Measurements from ENCODE around the gene GRIK5.

DNA sequence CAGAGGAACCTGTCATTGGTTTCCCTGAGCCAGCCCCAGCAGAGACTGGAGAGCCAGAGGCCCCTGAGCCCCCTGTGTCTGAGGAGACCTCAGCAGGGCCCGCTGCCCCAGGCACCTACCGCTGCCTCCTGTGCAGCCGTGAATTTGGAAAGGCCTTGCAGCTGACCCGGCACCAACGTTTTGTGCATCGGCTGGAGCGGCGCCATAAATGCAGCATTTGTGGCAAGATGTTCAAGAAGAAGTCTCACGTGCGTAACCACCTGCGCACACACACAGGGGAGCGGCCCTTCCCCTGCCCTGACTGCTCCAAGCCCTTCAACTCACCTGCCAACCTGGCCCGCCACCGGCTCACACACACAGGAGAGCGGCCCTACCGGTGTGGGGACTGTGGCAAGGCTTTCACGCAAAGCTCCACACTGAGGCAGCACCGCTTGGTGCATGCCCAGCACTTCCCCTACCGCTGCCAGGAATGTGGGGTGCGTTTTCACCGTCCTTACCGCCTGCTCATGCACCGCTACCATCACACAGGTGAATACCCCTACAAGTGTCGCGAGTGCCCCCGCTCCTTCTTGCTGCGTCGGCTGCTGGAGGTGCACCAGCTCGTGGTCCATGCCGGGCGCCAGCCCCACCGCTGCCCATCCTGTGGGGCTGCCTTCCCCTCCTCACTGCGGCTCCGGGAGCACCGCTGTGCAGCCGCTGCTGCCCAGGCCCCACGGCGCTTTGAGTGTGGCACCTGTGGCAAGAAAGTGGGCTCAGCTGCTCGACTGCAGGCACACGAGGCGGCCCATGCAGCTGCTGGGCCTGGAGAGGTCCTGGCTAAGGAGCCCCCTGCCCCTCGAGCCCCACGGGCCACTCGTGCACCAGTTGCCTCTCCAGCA, 10.1 kb upstream of the GRIK5 start:
- TF ChIP-seq, protein P1, sequence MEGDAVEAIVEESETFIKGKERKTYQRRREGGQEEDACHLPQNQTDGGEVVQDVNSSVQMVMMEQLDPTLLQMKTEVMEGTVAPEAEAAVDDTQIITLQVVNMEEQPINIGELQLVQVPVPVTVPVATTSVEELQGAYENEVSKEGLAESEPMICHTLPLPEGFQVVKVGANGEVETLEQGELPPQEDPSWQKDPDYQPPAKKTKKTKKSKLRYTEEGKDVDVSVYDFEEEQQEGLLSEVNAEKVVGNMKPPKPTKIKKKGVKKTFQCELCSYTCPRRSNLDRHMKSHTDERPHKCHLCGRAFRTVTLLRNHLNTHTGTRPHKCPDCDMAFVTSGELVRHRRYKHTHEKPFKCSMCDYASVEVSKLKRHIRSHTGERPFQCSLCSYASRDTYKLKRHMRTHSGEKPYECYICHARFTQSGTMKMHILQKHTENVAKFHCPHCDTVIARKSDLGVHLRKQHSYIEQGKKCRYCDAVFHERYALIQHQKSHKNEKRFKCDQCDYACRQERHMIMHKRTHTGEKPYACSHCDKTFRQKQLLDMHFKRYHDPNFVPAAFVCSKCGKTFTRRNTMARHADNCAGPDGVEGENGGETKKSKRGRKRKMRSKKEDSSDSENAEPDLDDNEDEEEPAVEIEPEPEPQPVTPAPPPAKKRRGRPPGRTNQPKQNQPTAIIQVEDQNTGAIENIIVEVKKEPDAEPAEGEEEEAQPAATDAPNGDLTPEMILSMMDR (conservative IDR thresholded peaks at IDR 0.05), result no peak
- no peak for TF ChIP-seq EZH2 (IDR thresholded peaks at IDR 0.05; ENCODE audit: low read depth)

Data from PC-9 (cell line).